A673 (cell line): ENCODE measurements around the gene NEURL1B.

Experiments
- EZH2 ChIP-seq: fragments of 200-600 bp; sonication (generic); IDR thresholded peaks from 2 replicates; pipeline ENCODE4 v1.6.1; 2017; ENCODE audit warnings: borderline replicate concordance, low read depth, mild to moderate bottlenecking, mixed read lengths, antibody characterized with exemption, low read length; ENCODE audit not compliant: poor library complexity, severe bottlenecking
- TF ChIP-seq, protein P1 (sequence below): fragments of 300-800, 200-600 bp; sonication (generic); conservative IDR thresholded peaks from 2 replicates; pipeline ENCODE4 v1.5.1; 2017; ENCODE audit warnings: low read depth, mild to moderate bottlenecking, antibody characterized with exemption, low read length, moderate library complexity, mixed read lengths

DNA sequence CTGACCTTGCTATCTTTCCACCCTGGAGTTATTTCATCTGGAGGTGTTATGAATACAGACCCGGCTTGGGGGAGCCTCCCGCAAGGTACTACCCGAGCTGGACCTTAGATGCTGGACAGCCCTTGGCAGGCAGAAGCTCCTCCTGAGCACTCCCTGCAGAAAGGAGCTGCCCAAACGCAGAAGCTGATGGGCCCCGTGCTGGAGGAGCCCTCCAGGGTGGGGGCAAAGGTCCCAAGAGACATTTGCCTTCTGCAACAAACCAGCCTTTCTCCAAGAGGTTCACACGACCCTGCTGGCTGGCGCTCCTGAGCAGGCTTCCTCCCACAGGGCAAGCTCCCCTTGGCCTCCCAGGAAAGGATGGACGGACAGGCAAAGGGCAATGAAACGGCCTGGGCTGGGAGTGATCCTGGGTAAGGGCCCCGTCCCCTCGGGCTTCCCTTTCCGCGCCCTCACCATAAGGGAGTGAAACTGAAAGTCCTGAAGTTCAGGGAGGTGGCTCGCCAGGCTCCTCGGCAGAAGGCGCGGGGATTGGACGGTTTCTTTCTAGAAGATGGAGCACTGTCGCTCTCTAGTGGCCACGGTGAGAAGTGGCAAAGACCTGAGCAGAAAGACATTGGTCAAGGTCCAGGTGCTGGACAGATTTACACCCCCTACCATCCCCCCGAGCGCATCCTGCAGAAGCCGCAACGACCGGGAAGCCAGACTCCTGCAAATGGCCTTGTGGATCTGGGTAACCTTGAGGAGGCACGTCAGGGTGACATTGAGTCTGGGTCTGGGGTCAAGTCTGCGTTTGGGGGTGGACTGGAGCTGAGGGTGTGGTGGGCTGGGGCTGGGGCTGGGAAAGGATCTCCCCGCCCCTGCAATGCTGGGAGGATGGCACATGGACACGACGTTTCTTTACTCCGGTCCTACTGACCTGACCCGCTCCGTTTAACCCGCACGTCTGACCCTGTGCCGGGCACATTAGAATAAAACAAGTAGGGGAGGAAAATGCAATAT is 56.4 kb downstream of the NEURL1B start:
- no peak for TF ChIP-seq EZH2
- TF ChIP-seq, protein P1, sequence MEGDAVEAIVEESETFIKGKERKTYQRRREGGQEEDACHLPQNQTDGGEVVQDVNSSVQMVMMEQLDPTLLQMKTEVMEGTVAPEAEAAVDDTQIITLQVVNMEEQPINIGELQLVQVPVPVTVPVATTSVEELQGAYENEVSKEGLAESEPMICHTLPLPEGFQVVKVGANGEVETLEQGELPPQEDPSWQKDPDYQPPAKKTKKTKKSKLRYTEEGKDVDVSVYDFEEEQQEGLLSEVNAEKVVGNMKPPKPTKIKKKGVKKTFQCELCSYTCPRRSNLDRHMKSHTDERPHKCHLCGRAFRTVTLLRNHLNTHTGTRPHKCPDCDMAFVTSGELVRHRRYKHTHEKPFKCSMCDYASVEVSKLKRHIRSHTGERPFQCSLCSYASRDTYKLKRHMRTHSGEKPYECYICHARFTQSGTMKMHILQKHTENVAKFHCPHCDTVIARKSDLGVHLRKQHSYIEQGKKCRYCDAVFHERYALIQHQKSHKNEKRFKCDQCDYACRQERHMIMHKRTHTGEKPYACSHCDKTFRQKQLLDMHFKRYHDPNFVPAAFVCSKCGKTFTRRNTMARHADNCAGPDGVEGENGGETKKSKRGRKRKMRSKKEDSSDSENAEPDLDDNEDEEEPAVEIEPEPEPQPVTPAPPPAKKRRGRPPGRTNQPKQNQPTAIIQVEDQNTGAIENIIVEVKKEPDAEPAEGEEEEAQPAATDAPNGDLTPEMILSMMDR, result peak; percentile 80
